ENCODE results near the gene SCRN2.

The SCRN2 gene

GRCh38 chr17:47871048-47871447 is 30.0 kb upstream of the SCRN2 start:
- DNase-seq: no peak

DNA sequence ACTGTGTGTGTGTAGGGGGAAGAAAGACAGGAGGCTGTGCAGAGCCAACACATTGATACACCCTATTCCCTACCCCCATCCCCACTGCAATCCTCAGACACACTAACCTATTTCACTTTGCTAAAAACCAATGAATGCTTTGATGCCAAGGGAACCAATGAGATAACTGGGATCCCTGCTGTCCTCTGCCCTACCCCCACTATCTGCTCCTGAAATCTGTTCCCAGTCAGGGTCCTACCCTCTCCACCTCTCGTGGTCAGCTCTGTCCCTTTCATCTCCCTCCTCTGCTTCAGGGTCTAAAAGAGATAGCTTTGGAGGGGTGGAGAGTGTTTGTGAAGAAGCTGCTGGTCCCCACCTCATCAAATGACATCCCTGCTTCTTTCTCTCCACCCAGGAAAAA is 29.0 kb upstream of the SCRN2 start:
- DNase-seq: no peak

DNA sequence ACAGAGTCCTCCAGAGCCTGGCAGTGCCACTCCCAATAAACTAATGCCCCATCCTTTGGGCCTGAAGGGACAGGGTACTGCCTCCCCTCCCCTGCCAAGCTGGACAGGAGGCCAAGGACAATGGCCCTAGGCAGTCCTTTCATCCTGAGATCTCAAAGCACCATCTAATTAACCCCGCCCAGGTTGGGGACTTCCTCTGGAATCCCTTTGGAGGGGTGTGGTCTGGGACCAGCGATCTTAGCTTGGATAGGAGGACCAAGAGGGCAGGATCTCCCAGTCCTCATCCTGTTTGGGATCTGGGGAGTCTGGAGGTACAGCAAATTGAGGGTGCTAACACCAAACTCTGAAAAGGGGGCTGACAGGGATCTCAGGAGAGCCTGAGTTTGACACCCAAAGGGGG is 28.0 kb upstream of the SCRN2 start:
- DNase-seq: no peak

- DNase-seq: no peak
These were observed 26.9 kb upstream of the SCRN2 start for GRCh38 chr17:47867813-47868533.

DNA sequence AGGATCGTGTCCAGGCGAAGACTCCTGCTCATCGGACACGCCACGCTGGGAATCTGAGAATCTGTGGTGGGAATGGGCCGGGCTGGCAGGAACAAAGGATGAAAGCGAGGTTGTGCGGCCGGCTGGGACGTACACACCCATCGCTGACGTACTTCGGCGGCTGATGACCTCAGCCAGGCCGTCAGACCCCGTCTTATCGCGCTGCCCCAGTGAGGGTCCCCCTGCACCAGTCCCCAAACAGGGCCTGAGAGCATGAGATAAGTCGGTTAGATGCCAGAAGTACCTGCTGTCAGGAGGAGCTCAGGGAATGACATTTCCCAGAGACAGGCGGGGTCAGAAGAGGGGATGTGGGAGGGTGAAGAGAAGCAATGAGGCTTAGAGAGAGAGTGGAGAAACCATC is 25.9 kb upstream of the SCRN2 start:
- no peak for DNase-seq

DNA sequence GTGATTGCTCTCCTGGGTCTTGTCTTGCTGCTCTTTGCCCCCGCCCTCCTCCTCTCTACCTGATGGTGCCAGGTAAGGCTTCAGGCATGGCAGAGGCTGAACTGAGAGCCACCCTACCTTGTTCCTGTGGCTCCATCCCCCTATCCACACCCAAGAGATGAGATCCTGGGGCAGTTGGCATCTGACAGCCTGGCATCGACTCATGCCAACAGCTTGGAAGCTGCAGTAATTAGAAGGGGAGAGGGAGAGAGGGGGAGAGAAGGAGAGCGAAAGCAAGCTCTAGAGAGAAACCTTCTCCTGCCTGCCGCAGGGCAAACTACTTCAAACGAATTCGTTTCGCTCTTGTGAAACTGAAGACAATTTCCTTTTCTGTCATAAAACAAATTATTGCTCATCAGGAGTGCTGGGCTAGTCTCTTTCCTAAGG is 23.7 kb upstream of the SCRN2 start:
- DNase-seq: no peak

DNA sequence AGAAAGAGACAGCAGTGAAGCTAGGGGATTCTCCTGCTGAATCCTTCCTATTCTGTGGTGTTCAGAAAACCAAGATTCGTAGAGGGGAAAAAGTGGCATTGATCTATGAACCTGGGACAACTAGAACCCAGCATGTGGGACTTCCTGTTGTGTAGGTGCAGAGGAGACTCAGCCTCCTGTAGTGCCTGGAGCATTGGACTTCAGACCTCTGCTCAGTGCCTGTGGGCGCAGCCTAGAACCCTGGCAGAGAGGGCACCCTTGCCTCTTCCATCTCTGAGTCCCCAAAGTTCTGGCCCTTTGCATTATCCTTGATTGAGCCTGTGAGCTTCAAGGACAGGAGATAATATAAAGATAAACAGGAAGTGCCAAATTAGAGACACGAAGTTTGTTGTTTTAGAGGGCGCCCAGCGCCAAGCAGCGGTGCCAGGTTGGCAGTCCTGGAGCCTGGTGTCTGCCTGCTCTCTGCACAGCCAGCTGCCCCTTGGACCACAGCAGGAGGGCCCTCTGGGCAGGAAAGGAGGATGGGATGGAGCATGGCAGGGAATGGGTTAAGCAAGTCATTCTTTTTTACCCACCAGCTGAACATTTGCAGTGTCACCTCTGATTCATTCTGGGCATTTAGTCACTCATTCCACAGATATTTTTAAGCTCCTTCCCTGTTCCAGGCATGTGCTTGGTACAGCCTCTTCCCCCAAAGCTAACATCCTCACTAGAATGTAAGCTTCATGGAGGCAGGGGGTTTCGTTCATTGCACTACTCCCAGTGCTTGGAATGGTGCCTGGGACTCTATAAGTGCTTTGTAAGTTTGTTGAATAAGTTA is 21.8 kb upstream of the SCRN2 start:
- no peak for DNase-seq

- no peak for DNase-seq
These were observed 19.3 kb upstream of the SCRN2 start for GRCh38 chr17:47860386-47860785.

DNA sequence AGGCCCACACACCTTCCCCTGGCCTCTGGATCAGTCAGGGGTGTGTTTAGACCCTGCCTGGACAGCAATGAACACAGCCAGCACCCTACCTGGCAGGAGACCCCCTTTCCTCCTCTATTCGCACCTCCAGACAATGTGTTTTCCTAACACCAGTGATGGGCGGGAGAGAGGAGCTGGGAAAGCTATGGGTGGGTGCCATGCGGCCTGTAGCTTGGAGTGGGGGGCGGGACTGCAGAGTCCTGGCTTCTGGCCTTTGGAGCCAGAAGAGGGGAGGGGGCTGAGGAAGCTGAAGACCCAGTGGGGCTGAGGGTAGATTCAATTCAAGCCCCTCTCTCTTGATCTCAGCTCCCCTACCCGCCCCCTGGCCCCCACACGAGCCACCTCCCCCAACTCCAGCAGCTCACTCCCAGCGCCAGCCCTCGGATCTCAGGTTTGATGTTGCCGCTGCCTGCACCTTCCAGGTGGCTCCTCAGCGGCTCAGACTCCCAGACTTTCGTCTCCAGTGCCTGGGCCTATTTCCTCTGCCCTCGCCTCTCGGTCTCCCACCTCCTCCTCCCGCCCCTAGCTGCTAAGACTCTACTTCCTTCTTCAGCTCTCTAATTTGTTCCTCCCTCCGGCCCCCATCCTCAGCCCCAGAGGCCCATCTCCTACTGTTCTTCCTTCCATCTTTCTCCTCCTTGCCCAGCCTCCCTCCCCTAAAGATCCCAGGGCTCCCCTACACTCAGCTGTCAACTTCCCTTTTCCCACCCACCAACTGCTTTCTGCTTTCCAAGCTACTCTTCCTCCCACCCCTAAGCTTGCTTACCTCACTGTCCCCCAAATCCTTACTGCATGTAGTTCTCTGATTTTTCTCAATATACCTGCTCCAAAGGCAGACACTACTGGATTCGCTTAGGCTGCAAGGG is 16.7 kb upstream of the SCRN2 start:
- no peak for DNase-seq

GRCh38 chr17:47856830-47857229 is 15.8 kb upstream of the SCRN2 start:
- DNase-seq: no peak

DNA sequence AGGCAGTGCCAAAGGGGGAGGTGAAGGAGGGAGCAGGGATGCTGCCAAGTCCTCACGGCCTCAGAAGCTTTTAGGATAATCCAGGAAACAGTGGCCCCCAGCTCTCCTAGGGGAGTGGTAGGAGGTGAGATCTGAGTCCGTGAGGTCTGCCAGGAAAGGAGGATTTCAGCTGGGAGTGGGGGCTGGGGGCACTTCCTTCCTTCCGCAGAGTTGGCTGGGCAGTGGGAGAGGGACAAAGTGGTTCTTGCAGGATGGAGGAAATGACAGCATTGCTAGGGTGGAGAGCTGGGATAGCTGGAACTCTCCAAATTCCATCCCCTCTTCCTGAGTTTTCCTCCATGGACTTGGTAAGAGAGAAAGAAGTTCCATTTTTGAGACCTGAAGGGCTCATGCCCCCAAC is 14.7 kb upstream of the SCRN2 start:
- DNase-seq: no peak

- DNase-seq: no peak
These were observed 12.5 kb upstream of the SCRN2 start for GRCh38 chr17:47853616-47854015.

DNA sequence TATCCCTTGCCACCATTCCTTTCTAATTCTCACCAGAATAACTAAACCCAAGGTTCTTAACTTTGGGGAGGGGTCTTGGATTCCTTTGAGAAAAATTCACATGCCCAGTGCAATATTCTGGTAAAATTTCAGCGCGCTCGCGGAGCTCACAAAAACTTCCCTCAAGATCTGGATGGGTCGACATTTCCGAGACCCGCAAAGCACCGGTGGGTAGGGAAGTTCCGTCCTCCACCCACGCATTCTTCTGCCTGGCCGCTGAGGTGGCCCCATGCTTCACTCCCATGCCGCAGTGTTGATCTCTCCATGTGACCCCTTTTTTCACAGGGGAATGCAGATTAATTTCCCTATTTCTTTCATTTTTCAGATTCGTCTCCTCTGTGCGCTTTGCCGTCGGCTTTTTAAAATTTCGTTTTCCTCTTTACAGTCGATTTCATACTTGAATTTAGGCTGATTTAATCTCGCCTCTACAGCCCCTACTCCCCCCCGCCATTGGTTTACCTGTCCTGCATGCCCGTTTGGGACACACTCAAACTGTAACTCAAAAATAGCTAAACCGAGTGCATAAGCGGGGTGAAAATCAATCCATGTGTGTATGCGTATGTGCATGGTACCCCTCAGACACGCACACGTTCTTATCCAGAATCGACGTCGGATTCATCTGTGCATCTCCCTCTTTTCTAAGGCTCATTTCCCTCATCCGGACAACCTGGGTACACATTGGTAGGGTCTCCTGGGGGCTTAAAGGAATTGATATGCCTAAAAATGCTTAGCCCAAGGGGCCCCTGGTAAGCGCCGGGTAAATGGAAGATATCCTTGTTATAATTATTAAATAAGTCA is 11.3 kb upstream of the SCRN2 start:
- DNase-seq: no peak

DNA sequence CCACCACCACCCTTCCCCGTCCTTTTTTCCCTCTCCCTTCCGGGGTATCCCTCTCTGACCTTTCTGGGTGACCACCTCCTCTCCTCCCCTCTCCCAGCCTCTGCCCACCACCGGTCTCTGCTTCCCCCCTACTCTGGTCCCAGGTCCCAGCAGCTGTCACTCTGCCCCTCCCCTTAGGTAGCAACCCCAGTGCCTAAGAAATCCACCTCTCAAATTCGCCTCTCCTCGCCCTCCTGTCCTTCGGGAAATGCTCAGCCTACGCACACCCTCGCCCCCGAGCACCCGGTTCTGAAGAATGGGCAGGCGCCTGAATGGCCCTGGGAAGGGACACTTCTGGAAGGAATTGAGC is 10.7 kb upstream of the SCRN2 start:
- no peak for DNase-seq

DNA sequence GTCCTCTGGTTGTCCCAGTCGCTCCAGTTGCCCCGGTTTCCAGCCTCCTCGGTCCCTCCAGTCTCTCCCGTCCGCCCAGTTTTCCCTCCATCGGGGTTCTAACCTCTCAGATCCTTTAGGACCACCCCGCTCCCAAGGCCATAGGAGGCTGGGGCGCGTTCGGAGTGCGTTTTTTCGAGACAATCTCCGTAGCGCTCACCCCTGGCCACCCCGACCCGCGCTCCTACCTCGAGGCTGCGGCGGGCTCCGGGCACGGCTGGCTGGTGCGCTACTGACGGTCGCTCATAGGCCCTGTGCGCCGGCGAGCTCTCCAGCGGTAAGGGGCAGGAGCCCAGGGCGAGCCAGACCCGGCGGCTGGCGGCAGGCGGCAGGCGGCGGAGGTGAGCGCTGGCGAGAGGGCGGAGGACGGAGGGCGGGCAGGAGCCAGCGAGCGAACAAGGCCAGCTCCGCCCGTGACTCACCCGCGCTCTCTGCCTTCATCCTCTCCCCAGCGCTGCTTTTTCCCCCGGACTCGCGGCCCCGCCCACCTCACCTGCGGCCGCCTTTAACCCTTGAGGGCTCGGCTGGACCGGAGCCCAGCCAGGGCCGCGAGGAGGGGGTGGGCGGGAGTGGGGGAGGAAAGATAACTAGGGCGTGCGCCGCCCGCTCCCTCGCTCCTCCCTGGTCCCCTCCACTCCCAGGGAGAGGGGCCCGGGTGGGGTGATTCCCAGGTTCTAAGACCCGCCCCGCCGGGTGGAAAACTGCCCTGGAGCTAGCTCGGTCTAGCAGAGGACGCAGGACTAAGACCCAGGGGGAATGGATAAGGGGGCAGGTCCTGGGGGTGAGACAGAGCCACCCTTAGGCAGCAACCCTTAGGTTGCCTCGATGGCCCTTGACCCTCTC is 9.9 kb upstream of the SCRN2 start, which contains the start of gene SP6:
Gene SP6 (minus strand): TSS at position 472 of the 882 bp plus-strand sequence. CDS start 2,734 bp downstream, outside the sequence.
- peak; percentile 69 for DNase-seq

GRCh38 chr17:47850373-47850691 is 9.3 kb upstream of the SCRN2 start:
- DNase-seq: no peak

GRCh38 chr17:47848198-47848513 is 7.1 kb upstream of the SCRN2 start:
- DNase-seq: no peak

- DNase-seq: no peak
These were observed 6.5 kb upstream of the SCRN2 start for GRCh38 chr17:47847341-47848197.

- DNase-seq: no peak
These were observed 5.8 kb upstream of the SCRN2 start for GRCh38 chr17:47846716-47847340.

- no peak for DNase-seq
These were observed 4.6 kb upstream of the SCRN2 start for GRCh38 chr17:47845716-47846075.
